Stimulated activated effector memory CD8-positive, alpha-beta T cell treated with anti-CD3 and anti-CD28 coated beads, Interleukin-12 subunit alpha, Interleukin-12 subunit beta, amount 100 ng/mL, for 72 hours (primary cell): ENCODE measurements around the gene HYOU1.
"Not testable (repeated sequence)": the region's sequence is repeated elsewhere in the genome, so short reads cannot be mapped to it uniquely, and the experiment has no call there.

Source experiments
- ATAC-seq: fragments of 150-1000 bp; cut with Tn5 transposase; 2 replicates; pipeline ENCODE4 v1.10.0; 2021
- DNase-seq, 2 donors: peaks; one replicate each; pipeline ENCODE4 v3.0.0; 2021 to 2022; ENCODE audit warnings: low spot score in 2 of 2
- H3K27ac Mint-ChIP-seq: one replicate; pipeline ENCODE4 v1.8.0; 2022; ENCODE audit warnings: mild to moderate bottlenecking, mixed read lengths
- H3K36me3 Mint-ChIP-seq: one replicate; pipeline ENCODE4 v1.8.0; 2022; ENCODE audit warnings: mild to moderate bottlenecking, mixed read lengths
- H3K4me1 Mint-ChIP-seq: one replicate; pipeline ENCODE4 v1.8.0; 2022; ENCODE audit warnings: mixed read lengths
- H3K4me3 Mint-ChIP-seq: one replicate; pipeline ENCODE4 v1.8.0; 2022; ENCODE audit warnings: mild to moderate bottlenecking, mixed read lengths
- H3K9me3 Mint-ChIP-seq: one replicate; pipeline ENCODE4 v1.8.0; 2022; ENCODE audit warnings: mixed read lengths

HYOU1 gene

GRCh38 chr11:119057000-119057769 lies at the start of gene HYOU1:
Gene HYOU1 (minus strand): TSS chr11:119057205. CDS start chr11:119056160, 1,045 bp downstream.
- Mint-ChIP-seq H3K9me3 (no peaks in the 10 kb centered on the region), H3K27ac (peak within 1 kb of the TSS; percentile 98)
- peak; percentile 95 for ATAC-seq

GRCh38 chr11:119103793-119104192 lies 46.8 kb upstream of the HYOU1 start:
- H3K4me1 Mint-ChIP-seq, result peaks cover 42% of the 10 kb centered on the region
- H3K36me3 Mint-ChIP-seq, result peaks cover 39% of the 10 kb centered on the region
- H3K27ac Mint-ChIP-seq, result no peak overlapping the region
- no peak overlapping the region for H3K4me3 Mint-ChIP-seq
- DNase-seq (no peak), ATAC-seq (no peak)
- H3K9me3 Mint-ChIP-seq, result no peaks in the 10 kb centered on the region

More at GRCh38 chr11:119057000-119057769, at the start of gene HYOU1:
- Mint-ChIP-seq H3K4me1 (peaks cover 55% of the 10 kb centered on the region), H3K4me3 (peak within 1 kb of the TSS; percentile 94), H3K36me3 (peaks cover 62% of the 10 kb centered on the region)
- peak; percentile 97 to 98 for DNase-seq

- peaks cover 39% of the 10 kb centered on the region for H3K4me1 Mint-ChIP-seq
- DNase-seq, H3K9me3 Mint-ChIP-seq, ATAC-seq: not testable (repeated sequence)
- peak overlapping the region; percentile 88 for H3K4me3 Mint-ChIP-seq
- peaks cover 39% of the 10 kb centered on the region for H3K36me3 Mint-ChIP-seq
- H3K27ac Mint-ChIP-seq, result peak overlapping the region; percentile 97
Observed at GRCh38 chr11:119103161-119103664, 46.2 kb upstream of the HYOU1 start.

- peak; percentile 70 to 92 for DNase-seq
- H3K9me3 Mint-ChIP-seq, result no peaks in the 10 kb centered on the region
- H3K4me3 Mint-ChIP-seq, result peak within 1 kb of the TSS; percentile 88
- peaks cover 36% of the 10 kb centered on the region for H3K4me1 Mint-ChIP-seq
- ATAC-seq, result peak; percentile 90
- H3K27ac Mint-ChIP-seq, result peak within 1 kb of the TSS; percentile 97
- peaks cover 50% of the 10 kb centered on the region for H3K36me3 Mint-ChIP-seq
Observed at GRCh38 chr11:119101759-119102423, 44.9 kb upstream of the HYOU1 start, which contains the start of gene DPAGT1. Gene DPAGT1 (minus strand): TSS chr11:119101853. CDS start chr11:119101655, 198 bp downstream.

GRCh38 chr11:119100994-119101758 lies 44.2 kb upstream of the HYOU1 start:
- ATAC-seq, result peak; percentile 54

GRCh38 chr11:119100246-119100970 lies 43.4 kb upstream of the HYOU1 start:
- ATAC-seq (no peak), DNase-seq (no peak)
- H3K36me3 Mint-ChIP-seq, result peaks cover 65% of the 10 kb centered on the region
- H3K27ac Mint-ChIP-seq, result peak overlapping the region; percentile 97
- H3K4me3 Mint-ChIP-seq, result peak overlapping the region; percentile 88
- H3K9me3 Mint-ChIP-seq, result no peaks in the 10 kb centered on the region
- H3K4me1 Mint-ChIP-seq, result peaks cover 36% of the 10 kb centered on the region

More at GRCh38 chr11:119100994-119101758, 44.2 kb upstream of the HYOU1 start:
- Mint-ChIP-seq H3K9me3 (no peaks in the 10 kb centered on the region), H3K4me3 (peak overlapping the region; percentile 88), H3K36me3 (peaks cover 57% of the 10 kb centered on the region), H3K4me1 (peaks cover 34% of the 10 kb centered on the region), H3K27ac (peak overlapping the region; percentile 97)
- no peak for DNase-seq

GRCh38 chr11:119099711-119100110 lies 42.7 kb upstream of the HYOU1 start:
- Mint-ChIP-seq H3K27ac (peak overlapping the region; percentile 97), H3K4me1 (peaks cover 40% of the 10 kb centered on the region), H3K4me3 (peak overlapping the region; percentile 88), H3K9me3 (no peaks in the 10 kb centered on the region), H3K36me3 (peaks cover 72% of the 10 kb centered on the region)
- DNase-seq, result no peak
- no peak for ATAC-seq

GRCh38 chr11:119095066-119095880 lies 38.3 kb upstream of the HYOU1 start:
- H3K4me3 Mint-ChIP-seq, result peak overlapping the region; percentile 87
- H3K27ac Mint-ChIP-seq, result peak overlapping the region; percentile 98
- peaks cover 52% of the 10 kb centered on the region for H3K4me1 Mint-ChIP-seq
- DNase-seq (peak; percentile 99 to 100), ATAC-seq (peak; percentile 88)
- no peaks in the 10 kb centered on the region for H3K9me3 Mint-ChIP-seq
- peaks cover 91% of the 10 kb centered on the region for H3K36me3 Mint-ChIP-seq

GRCh38 chr11:119094816-119095065 lies 37.7 kb upstream of the HYOU1 start:
- peak; percentile 59 for ATAC-seq
- DNase-seq, result peak in 1 of 2 donors; percentile 63
- Mint-ChIP-seq H3K36me3 (peaks cover 90% of the 10 kb centered on the region), H3K27ac (peak overlapping the region; percentile 98), H3K4me1 (peaks cover 46% of the 10 kb centered on the region), H3K9me3 (no peaks in the 10 kb centered on the region), H3K4me3 (peak overlapping the region; percentile 87)

GRCh38 chr11:119093942-119094815 lies 37.2 kb upstream of the HYOU1 start:
- peak overlapping the region; percentile 98 for H3K27ac Mint-ChIP-seq
- H3K4me3 Mint-ChIP-seq, result peak overlapping the region; percentile 87
- H3K9me3 Mint-ChIP-seq, result no peaks in the 10 kb centered on the region
- ATAC-seq (peak; percentile 24), DNase-seq (peak; percentile 42 to 77)
- H3K36me3 Mint-ChIP-seq, result peaks cover 84% of the 10 kb centered on the region
- peaks cover 44% of the 10 kb centered on the region for H3K4me1 Mint-ChIP-seq

GRCh38 chr11:119092880-119093842 lies 36.2 kb upstream of the HYOU1 start:
- no peaks in the 10 kb centered on the region for H3K9me3 Mint-ChIP-seq
- H3K27ac Mint-ChIP-seq, result peak overlapping the region; percentile 98
- H3K4me1 Mint-ChIP-seq, result peaks cover 38% of the 10 kb centered on the region
- no peak for DNase-seq
- peaks cover 74% of the 10 kb centered on the region for H3K36me3 Mint-ChIP-seq
- no peak for ATAC-seq
- peak overlapping the region; percentile 87 for H3K4me3 Mint-ChIP-seq
